Lower leg skin (tissue), 3 donors: ENCODE measurements around the gene SERAC1.

Experiments
- POLR2A ChIP-seq, 2 donors: fragments of 450-650 bp; IDR thresholded peaks; one replicate each; pipeline ENCODE4 v1.6.1; 2016 to 2017; ENCODE audit warnings: antibody characterized with exemption in 2 of 2, mild to moderate bottlenecking in 1 of 2, moderate library complexity in 1 of 2
- TF ChIP-seq, protein P1 (sequence below), 3 donors: fragments of 450-650 bp; IDR thresholded peaks; one replicate each; pipeline ENCODE4 v1.5.1; 2016; ENCODE audit warnings: antibody characterized with exemption in 3 of 3, mild to moderate bottlenecking in 3 of 3, moderate library complexity in 2 of 3

DNA sequence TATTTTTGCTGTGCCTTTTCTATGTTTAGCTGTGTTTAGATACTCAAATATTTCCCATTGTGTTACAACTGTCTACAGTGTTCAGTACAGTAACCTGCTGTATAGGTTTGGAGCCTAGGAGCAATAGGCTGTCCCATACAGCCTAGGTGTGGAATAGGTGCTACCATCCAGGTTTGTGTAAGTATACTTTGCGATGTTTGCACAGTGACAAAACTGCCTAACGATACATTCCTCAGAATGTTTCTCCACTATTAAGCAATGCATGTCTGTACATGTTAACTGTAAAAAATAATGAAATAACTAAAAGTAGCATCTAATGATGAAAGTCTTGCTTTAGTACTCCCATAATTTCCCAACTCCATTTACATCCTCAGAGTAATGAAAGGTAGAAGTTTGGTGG is 46.0 kb downstream of the SERAC1 start:
- TF ChIP-seq, protein P1, sequence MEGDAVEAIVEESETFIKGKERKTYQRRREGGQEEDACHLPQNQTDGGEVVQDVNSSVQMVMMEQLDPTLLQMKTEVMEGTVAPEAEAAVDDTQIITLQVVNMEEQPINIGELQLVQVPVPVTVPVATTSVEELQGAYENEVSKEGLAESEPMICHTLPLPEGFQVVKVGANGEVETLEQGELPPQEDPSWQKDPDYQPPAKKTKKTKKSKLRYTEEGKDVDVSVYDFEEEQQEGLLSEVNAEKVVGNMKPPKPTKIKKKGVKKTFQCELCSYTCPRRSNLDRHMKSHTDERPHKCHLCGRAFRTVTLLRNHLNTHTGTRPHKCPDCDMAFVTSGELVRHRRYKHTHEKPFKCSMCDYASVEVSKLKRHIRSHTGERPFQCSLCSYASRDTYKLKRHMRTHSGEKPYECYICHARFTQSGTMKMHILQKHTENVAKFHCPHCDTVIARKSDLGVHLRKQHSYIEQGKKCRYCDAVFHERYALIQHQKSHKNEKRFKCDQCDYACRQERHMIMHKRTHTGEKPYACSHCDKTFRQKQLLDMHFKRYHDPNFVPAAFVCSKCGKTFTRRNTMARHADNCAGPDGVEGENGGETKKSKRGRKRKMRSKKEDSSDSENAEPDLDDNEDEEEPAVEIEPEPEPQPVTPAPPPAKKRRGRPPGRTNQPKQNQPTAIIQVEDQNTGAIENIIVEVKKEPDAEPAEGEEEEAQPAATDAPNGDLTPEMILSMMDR (IDR thresholded peaks at IDR 0.05): no peak
- TF ChIP-seq POLR2A (IDR thresholded peaks at IDR 0.05): no peak
